AG10803 (cell line): ENCODE measurements around the gene RSRC1.
A peak's percentile ranks its signal among the peaks of the same experiment; 100 is the strongest.

ENCODE experiments used
- DNase-seq: peaks from one replicate; pipeline ENCODE4 v3.0.0; 2010; ENCODE audit warnings: low read depth
- H3K4me3 ChIP-seq: 2 replicates; pipeline ENCODE4 v1.5.1; 2011; ENCODE audit warnings: mild to moderate bottlenecking, low read length, control low read depth
- TF ChIP-seq, protein P1 (sequence below): conservative IDR thresholded peaks from 2 replicates; pipeline ENCODE4 v1.5.1; 2011; ENCODE audit warnings: mild to moderate bottlenecking, low read length, control low read depth, inconsistent platforms

RSRC1 gene

DNA sequence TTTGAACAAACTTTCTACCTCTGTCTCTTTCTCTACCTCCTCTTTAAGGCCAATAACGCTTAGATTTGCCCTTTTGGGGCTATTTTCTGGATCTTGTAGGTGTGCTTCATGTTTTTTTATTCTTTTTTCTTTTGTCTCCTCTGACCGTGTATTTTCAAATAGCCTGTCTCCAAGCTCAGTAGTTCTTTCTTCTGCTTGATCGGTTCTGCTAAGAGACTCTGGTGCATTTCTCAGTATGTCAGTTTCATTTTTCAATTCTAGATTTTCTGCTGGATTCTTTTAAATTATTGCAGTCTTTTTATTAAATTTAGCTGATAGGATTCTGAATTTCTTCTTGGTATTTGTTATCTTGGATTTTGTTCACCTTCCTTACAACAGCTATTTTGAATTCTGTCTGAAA lies 148.7 kb downstream of the RSRC1 start:
- TF ChIP-seq, protein P1, sequence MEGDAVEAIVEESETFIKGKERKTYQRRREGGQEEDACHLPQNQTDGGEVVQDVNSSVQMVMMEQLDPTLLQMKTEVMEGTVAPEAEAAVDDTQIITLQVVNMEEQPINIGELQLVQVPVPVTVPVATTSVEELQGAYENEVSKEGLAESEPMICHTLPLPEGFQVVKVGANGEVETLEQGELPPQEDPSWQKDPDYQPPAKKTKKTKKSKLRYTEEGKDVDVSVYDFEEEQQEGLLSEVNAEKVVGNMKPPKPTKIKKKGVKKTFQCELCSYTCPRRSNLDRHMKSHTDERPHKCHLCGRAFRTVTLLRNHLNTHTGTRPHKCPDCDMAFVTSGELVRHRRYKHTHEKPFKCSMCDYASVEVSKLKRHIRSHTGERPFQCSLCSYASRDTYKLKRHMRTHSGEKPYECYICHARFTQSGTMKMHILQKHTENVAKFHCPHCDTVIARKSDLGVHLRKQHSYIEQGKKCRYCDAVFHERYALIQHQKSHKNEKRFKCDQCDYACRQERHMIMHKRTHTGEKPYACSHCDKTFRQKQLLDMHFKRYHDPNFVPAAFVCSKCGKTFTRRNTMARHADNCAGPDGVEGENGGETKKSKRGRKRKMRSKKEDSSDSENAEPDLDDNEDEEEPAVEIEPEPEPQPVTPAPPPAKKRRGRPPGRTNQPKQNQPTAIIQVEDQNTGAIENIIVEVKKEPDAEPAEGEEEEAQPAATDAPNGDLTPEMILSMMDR: no peak
- no peak for DNase-seq
- no peak overlapping the region for H3K4me3 ChIP-seq

DNA sequence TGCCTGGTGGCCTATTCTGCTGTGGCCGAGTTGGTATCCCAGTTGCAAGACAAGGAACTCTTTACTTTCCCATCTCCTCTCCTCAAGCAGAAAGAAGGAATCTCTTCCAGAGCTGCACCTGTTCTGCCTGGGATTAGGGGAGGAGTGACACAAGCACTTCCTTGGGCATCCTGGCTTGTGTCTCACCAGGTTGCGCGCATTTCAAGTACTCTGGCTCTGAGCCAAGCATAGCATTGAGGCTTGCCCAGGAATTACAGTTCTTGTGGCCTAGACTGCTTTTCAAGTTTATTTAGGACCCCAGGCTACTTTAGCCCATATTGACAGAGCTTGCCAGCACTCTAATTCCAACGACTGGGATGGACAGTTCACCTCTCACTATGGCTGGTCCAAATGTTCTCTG lies 150.5 kb downstream of the RSRC1 start:
- no peak for DNase-seq
- no peak overlapping the region for H3K4me3 ChIP-seq
- TF ChIP-seq, protein P1: no peak

DNA sequence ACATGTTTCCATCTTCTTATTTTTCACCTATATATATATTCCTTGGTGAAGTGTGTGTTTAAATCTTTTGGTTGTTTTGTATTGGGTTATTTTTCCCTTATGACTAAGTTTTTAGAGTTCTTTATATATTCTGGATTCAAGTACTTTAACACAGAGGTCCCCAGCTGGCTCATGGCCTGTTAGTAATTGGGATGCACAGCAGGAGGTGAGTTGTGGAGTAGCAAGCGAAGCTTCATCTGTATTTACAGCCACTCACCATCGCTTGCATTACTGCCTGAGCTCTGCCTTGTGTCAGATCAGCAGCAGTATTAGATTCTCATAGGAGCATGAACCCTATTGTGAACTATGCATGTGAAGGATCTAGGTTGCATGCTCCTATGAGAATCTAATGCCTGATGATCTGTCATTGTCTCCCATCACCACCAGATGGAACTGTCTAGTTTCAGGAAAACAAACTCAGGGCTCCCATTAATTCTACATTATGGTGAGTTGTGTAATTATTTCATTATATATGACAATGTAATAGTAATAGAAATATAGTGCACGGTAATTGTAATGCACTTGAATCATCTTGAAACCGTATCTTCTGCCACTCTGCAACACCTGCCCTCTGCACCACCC lies 151.6 kb downstream of the RSRC1 start:
- no peak overlapping the region for H3K4me3 ChIP-seq
- TF ChIP-seq, protein P1: no peak
- DNase-seq: no peak

DNA sequence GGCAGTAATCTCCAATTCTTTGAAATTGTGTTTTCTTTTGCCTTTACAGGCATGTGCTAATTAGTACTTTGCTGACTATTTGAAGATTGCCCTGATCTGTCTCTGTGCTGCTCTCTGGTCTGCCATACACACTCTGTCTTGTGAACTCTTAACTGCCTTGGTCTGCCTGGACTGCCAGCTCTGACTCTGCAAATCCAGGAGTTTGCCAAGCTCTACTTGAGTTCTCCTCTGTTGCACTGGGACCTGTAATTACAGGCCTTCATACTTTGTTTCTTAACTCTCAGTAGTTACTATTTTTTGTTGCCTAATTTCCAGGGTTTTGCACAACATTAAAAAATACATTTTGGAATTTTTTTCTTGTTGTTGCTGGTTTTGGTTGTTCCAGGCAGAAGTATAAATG lies 155.0 kb downstream of the RSRC1 start:
- TF ChIP-seq, protein P1: no peak
- no peak overlapping the region for H3K4me3 ChIP-seq
- peak; percentile 5 for DNase-seq

DNA sequence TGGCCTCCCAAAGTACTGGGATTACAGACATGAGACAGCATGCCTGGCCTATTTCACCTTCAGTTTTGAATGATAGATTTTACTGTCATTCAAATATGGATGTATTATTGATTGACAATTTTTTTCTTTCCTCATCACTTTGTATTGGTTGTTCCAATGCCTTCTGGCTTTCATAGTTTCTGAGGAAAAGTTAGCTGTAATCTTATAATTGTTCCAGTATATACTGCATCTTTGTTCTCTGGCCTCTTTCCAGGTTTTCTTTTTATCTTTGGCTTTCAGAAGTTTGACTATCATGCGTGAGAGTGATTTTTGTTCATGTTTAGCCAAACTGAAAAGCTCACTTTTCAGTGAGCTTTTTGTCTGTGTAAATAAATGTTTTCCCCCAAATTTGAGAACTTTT lies 157.1 kb downstream of the RSRC1 start:
- no peak for DNase-seq
- TF ChIP-seq, protein P1: no peak
- H3K4me3 ChIP-seq: no peak overlapping the region

DNA sequence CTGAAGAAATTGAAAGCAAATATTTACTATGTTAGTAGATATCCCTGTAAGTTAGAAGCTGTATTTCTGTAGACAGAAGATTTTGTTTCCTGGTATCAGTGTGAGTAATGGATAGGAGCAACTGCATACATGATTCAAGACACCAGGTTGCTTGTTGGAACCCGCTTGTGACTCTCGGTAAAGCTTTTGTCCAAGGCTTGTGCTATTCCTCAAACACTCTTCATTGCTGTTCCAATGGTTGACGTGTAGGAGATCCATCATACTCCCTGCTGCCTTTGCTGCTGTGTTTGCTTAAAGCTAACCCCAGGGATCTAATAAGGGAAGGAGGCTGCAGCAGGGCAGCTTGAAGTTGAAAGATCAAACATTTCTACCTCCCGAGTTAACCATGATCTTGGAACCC lies 160.1 kb downstream of the RSRC1 start:
- TF ChIP-seq, protein P1: no peak
- DNase-seq: no peak
- no peak overlapping the region for H3K4me3 ChIP-seq

DNA sequence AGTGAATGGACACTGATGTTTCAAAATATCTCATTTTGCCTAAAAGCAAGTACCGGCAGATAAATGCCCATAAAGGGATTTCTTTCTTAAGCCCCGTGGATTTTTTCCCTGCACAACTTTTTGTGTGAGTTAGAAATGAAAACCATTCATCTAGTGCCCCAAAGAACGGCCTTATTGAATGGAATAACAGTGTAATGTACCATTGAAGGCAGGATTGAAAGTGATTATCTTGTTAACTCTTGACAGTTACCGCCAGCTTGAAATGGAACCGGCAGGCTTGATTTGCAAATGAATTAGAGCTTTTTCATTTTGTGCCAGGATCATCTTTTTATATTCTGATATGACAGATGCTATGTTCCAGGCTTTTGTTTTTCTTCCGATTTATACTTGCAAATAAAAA lies 162.2 kb downstream of the RSRC1 start:
- TF ChIP-seq, protein P1: no peak
- no peak for DNase-seq
- no peak overlapping the region for H3K4me3 ChIP-seq
